Measurements from ENCODE around the gene GMPR.

GMPR gene

DNA sequence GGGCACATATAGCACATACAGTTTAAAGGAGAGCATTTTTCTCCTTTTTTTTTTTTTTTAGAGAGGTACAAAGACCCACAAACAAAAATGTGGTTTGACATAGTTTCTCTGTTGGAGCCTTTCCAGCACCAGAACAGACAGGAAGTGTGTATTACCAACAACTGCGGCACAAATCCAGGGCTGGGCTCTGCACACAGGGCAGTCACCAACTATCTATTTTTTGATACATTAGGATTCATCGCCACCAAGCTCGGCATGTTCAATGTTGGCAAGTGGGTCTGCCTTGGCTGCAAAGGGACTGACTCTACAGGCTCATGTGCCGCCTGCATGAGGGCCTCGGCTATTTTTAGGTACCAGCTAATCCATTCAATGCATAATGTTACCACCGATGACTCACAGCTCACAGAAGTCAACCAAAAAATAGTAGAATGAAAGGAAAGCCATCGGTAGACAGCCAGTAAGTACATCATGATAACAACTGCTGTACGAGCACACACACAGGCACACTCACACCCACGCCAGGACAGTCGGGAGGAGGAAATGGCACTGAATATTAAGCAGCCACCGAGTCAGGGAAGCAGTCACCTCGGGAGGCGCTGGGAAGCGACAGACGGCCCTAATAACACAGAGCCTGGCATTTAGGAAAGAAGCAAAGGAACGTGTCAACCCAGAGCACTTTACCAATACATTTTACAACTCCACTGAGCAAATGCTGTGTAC lies 81.6 kb downstream of the GMPR start:
- ChIA-PET POLR2A (interaction anchor here (0.8 to 1.3 kb wide), 3 partner anchors 17 to 130 kb away, joined by 3 to 4 read pairs (median 3); no protein-coding TSS in a partner anchor), CTCF (interaction anchor here (1.3 to 11.5 kb wide), 5 partner anchors 13 to 771 kb away, joined by 3 to 163 read pairs (median 4); no protein-coding TSS in a partner anchor)
- H3K4me3 ChIP-seq (ENCODE audit: low read depth, low read length): peak overlapping the region; percentile 57
- TF ChIP-seq, protein P1, sequence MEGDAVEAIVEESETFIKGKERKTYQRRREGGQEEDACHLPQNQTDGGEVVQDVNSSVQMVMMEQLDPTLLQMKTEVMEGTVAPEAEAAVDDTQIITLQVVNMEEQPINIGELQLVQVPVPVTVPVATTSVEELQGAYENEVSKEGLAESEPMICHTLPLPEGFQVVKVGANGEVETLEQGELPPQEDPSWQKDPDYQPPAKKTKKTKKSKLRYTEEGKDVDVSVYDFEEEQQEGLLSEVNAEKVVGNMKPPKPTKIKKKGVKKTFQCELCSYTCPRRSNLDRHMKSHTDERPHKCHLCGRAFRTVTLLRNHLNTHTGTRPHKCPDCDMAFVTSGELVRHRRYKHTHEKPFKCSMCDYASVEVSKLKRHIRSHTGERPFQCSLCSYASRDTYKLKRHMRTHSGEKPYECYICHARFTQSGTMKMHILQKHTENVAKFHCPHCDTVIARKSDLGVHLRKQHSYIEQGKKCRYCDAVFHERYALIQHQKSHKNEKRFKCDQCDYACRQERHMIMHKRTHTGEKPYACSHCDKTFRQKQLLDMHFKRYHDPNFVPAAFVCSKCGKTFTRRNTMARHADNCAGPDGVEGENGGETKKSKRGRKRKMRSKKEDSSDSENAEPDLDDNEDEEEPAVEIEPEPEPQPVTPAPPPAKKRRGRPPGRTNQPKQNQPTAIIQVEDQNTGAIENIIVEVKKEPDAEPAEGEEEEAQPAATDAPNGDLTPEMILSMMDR (IDR thresholded peaks at IDR 0.05; ENCODE audit: insufficient read depth, low read length, missing control alignments): no peak
- no peak for DNase-seq (ENCODE audit: low read depth, low spot score)

DNA sequence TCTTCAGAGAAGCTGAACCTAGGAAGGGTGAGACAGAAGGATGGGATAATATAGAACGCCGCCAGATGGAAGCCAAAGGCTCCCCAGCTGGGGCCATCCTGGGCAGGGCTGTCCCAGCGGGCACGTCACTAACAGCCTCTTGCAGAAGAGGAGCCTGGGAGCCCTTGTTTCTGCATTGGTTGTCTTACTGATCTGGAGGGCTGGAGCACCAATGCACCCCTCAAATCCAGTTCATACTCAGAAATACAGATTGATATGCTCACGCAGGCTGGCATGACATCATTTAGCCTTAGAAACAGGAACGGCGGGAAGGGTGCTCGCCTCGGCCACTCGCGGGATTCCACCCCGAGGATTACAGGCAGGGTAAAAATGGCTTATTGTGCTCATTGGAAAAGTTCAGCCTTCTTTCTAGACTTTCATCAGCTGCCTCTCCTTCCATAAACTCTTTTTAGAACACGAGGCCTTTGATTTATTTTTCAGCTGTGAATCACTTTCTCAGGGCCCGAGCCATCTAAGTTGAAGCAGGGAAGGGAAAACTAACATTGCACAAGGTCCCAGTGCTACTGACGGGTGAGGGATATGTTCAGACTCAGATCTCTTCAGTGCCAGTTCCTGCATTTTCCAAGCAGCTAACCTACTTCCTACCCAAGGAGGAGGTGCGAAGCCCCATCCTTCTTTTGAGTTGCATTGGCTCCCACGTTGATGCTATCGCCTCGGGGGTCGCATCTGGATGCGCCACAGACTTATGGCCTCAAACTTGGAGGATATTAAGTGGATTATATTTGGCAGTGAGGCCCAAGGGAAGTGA lies 82.3 kb downstream of the GMPR start:
- TF ChIP-seq, protein P1 (IDR thresholded peaks at IDR 0.05; ENCODE audit: insufficient read depth, low read length, missing control alignments): no peak
- no peak for DNase-seq (ENCODE audit: low read depth, low spot score)
- peak overlapping the region; percentile 57 for H3K4me3 ChIP-seq (ENCODE audit: low read depth, low read length)
- POLR2A ChIA-PET: interaction anchor here (0.8 to 1.3 kb wide), 3 partner anchors 16 to 129 kb away, joined by 3 to 4 read pairs (median 3); no protein-coding TSS in a partner anchor
- CTCF ChIA-PET: interaction anchor here (1.3 to 11.5 kb wide), 4 partner anchors 12 to 770 kb away, joined by 3 to 163 read pairs (median 4); no protein-coding TSS in a partner anchor

DNA sequence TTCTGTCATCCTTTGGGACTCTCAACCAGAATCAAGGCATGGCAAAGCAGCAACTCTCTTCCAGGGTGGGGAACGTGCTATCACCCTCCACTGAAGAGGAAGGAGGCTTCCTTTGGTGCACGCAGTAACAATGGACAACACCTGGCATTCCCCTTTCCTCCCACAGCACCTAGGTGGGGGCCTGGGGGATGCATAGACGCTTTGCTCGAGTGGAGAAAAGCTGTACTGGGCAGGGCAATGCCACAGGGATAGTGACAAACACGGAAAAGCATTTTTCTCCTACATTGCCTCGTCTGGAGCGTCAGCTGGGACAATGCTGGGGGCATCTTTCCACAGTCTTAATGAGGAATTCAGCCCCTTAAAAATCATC lies 82.9 kb downstream of the GMPR start:
- no peak for DNase-seq (ENCODE audit: low read depth, low spot score)
- TF ChIP-seq, protein P1 (IDR thresholded peaks at IDR 0.05; ENCODE audit: insufficient read depth, low read length, missing control alignments): no peak
- ChIA-PET CTCF (interaction anchor here (11.5 kb wide), 1 partner anchor 12 kb away, joined by 163 read pairs; no protein-coding TSS in a partner anchor), POLR2A (no interaction called here)
- no peak overlapping the region for H3K4me3 ChIP-seq (ENCODE audit: low read depth, low read length)

DNA sequence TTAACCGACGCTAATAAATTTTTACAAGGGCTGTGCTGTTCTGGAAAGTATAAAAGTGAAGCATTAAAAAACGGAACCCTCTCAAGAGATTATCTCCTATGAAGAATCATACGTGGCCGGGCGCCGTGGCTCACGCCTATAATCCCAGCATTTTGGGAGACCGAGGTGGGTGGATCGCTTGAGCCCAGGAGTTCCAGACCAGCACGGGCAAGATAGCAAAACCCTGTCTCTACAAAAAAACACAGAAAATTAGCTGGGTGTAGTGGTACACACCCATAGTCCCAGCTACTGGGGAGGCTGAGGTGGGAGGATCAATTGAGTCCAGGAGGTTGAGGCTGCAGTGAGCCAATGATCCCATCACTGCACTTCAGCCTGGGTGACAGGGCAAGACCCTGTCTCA lies 83.4 kb downstream of the GMPR start:
- TF ChIP-seq, protein P1 (IDR thresholded peaks at IDR 0.05; ENCODE audit: insufficient read depth, low read length, missing control alignments): no peak
- no peak for DNase-seq (ENCODE audit: low read depth, low spot score)
- POLR2A ChIA-PET: no interaction called here
- no peak overlapping the region for H3K4me3 ChIP-seq (ENCODE audit: low read depth, low read length)
- CTCF ChIA-PET: interaction anchor here (0.6 to 11.5 kb wide), 4 partner anchors 8 to 87 kb away, joined by 3 to 163 read pairs (median 5); no protein-coding TSS in a partner anchor

DNA sequence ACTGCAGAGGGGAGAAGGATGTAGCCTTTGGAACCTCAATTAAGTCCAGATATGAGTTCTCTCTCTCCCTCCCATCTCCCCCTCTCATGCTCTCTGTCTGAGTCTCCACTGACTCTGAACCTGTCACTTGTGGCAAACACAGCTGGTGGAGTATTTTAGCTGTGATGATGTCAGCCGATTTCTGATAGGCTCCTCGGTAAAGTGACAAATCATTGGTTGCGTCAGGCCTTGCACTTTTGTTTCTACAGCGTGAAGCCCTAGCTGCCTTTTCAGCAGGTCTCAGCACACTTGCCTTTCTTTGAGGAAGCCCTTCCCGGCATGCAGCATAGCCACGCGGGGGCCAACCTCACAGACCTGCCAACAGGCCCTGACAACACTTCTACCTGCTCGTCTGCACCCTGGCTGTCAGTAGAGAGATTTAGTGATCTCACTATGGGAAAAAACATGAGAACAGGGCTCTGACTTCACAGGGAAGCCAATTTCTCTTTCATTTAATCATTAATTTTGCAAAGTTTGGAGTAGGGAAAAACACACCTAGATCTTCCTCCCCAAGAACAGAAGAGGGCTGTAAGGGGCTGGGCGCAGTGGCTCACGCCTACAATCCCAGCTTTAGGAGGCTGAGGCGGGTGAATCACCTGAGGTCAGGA lies 84.4 kb downstream of the GMPR start:
- POLR2A ChIA-PET: interaction anchor here (0.9 kb wide), 1 partner anchor 12 kb away, joined by 3 read pairs; no protein-coding TSS in a partner anchor
- no peak for DNase-seq (ENCODE audit: low read depth, low spot score)
- H3K4me3 ChIP-seq (ENCODE audit: low read depth, low read length): no peak overlapping the region

More for the DNA sequence above, 84.4 kb downstream of the GMPR start:
- TF ChIP-seq, protein P1 (IDR thresholded peaks at IDR 0.05; ENCODE audit: insufficient read depth, low read length, missing control alignments): no peak
- CTCF ChIA-PET: interaction anchor here (0.9 to 11.5 kb wide), 6 partner anchors 9 to 441 kb away, joined by 3 to 163 read pairs (median 4); no protein-coding TSS in a partner anchor
